Ectodermal cell (in vitro differentiated cells): Measurements from ENCODE around the gene GAPT.

Experiments
- H3K27ac ChIP-seq: 2 replicates; pipeline ENCODE4 v1.7.0; 2013; ENCODE audit warnings: mild to moderate bottlenecking, low read depth, low read length; ENCODE audit not compliant: insufficient read depth, poor library complexity, severe bottlenecking
- H3K27me3 ChIP-seq: 2 replicates; pipeline ENCODE4 v1.7.0; 2013; ENCODE audit warnings: mild to moderate bottlenecking, low read length; ENCODE audit not compliant: insufficient read depth, control insufficient read depth, poor library complexity, severe bottlenecking
- H3K36me3 ChIP-seq: one replicate; pipeline ENCODE4 v1.7.0; 2013; ENCODE audit warnings: low read length; ENCODE audit not compliant: control insufficient read depth, insufficient read depth
- H3K4me1 ChIP-seq: one replicate; pipeline ENCODE4 v1.7.0; 2013; ENCODE audit warnings: low read length; ENCODE audit not compliant: control insufficient read depth, insufficient read depth
- H3K4me3 ChIP-seq: 2 replicates; pipeline ENCODE4 v1.7.0; 2013; ENCODE audit warnings: low read depth, low read length, control low read depth; ENCODE audit not compliant: insufficient read depth
- H3K9me3 ChIP-seq: 2 replicates; pipeline ENCODE4 v1.7.0; 2013; ENCODE audit warnings: mild to moderate bottlenecking, low read length, moderate library complexity; ENCODE audit not compliant: control insufficient read depth
- WGBS, 2 experiments: methylation state at CpG; one replicate each; pipeline ENCODE4 v1.1.7; 2013; ENCODE audit warnings: missing lambda C conversion rate in 2 of 2; 5-methylcytosine and 5-hydroxymethylcytosine counted together

GAPT gene

GRCh38 chr5:58454025-58454424 is 37.2 kb upstream of the GAPT start:
- no peak overlapping the region for H3K27ac ChIP-seq
- H3K9me3 ChIP-seq, result no peaks in the 10 kb centered on the region
- H3K4me1 ChIP-seq, result no peaks in the 10 kb centered on the region
- H3K36me3 ChIP-seq, result peaks cover 12% of the 10 kb centered on the region
- peaks cover 12% of the 10 kb centered on the region for H3K27me3 ChIP-seq
- 83 to 91% methylated on average over 1 of the region's 1 CpG for whole genome bisulfite sequencing, 2 experiments
- H3K4me3 ChIP-seq, result no peak overlapping the region

- peaks cover 22% of the 10 kb centered on the region for H3K27me3 ChIP-seq
- 92 to 93% methylated on average over 5 of the region's 5 CpGs for WGBS, 2 experiments
- no peaks in the 10 kb centered on the region for H3K9me3 ChIP-seq
- H3K27ac ChIP-seq, result no peak overlapping the region
- peaks cover 12% of the 10 kb centered on the region for H3K36me3 ChIP-seq
- no peaks in the 10 kb centered on the region for H3K4me1 ChIP-seq
- no peak overlapping the region for H3K4me3 ChIP-seq
Measured at GRCh38 chr5:58455066-58455465, 36.2 kb upstream of the GAPT start.

- 93 to 95% methylated on average over 5 of the region's 5 CpGs for WGBS, 2 experiments
- Histone ChIP-seq H3K27ac (no peak overlapping the region), H3K4me3 (no peak overlapping the region), H3K4me1 (no peaks in the 10 kb centered on the region), H3K27me3 (peaks cover 22% of the 10 kb centered on the region), H3K36me3 (peaks cover 12% of the 10 kb centered on the region), H3K9me3 (no peaks in the 10 kb centered on the region)
Measured at GRCh38 chr5:58455480-58455879, 35.8 kb upstream of the GAPT start.

- H3K27me3 ChIP-seq, result peaks cover 22% of the 10 kb centered on the region
- H3K27ac ChIP-seq, result no peak overlapping the region
- WGBS, 2 experiments, result 94% methylated on average over 3 of the region's 3 CpGs
- H3K4me3 ChIP-seq, result no peak overlapping the region
- peaks cover 12% of the 10 kb centered on the region for H3K36me3 ChIP-seq
- no peaks in the 10 kb centered on the region for H3K4me1 ChIP-seq
- no peaks in the 10 kb centered on the region for H3K9me3 ChIP-seq
Measured at GRCh38 chr5:58456026-58456425, 35.2 kb upstream of the GAPT start.

- WGBS, 2 experiments, result no CpG with 5 or more reads among the region's 1 CpG
- Histone ChIP-seq H3K27me3 (peaks cover 22% of the 10 kb centered on the region), H3K27ac (no peak overlapping the region), H3K36me3 (peaks cover 12% of the 10 kb centered on the region), H3K4me1 (no peaks in the 10 kb centered on the region), H3K9me3 (no peaks in the 10 kb centered on the region), H3K4me3 (no peak overlapping the region)
Measured at GRCh38 chr5:58456486-58456885, 34.7 kb upstream of the GAPT start.

GRCh38 chr5:58457050-58457449 is 34.2 kb upstream of the GAPT start:
- Histone ChIP-seq H3K36me3 (peaks cover 12% of the 10 kb centered on the region), H3K4me3 (no peak overlapping the region), H3K27me3 (peaks cover 22% of the 10 kb centered on the region), H3K27ac (no peak overlapping the region), H3K9me3 (no peaks in the 10 kb centered on the region), H3K4me1 (no peaks in the 10 kb centered on the region)
- WGBS, 2 experiments, result 92 to 96% methylated on average over 4 of the region's 4 CpGs

GRCh38 chr5:58458141-58458742 is 33.0 kb upstream of the GAPT start:
- H3K4me3 ChIP-seq, result peak overlapping the region; percentile 66
- no peak overlapping the region for H3K27ac ChIP-seq
- peaks cover 22% of the 10 kb centered on the region for H3K27me3 ChIP-seq
- H3K9me3 ChIP-seq, result no peaks in the 10 kb centered on the region
- H3K36me3 ChIP-seq, result peaks cover 12% of the 10 kb centered on the region
- WGBS, 2 experiments, result 70 to 79% methylated on average over 4 to 7 of the region's 7 CpGs
- H3K4me1 ChIP-seq, result no peaks in the 10 kb centered on the region

GRCh38 chr5:58458743-58459145 is 32.5 kb upstream of the GAPT start:
- WGBS, 2 experiments, result 32 to 34% methylated on average over 8 to 9 of the region's 9 CpGs
- Histone ChIP-seq H3K4me1 (no peaks in the 10 kb centered on the region), H3K9me3 (no peaks in the 10 kb centered on the region), H3K27ac (no peak overlapping the region), H3K36me3 (peaks cover 12% of the 10 kb centered on the region), H3K27me3 (peaks cover 22% of the 10 kb centered on the region), H3K4me3 (peak overlapping the region; percentile 66)

GRCh38 chr5:58459146-58460001 is 31.9 kb upstream of the GAPT start:
- Histone ChIP-seq H3K27me3 (peaks cover 22% of the 10 kb centered on the region), H3K9me3 (no peaks in the 10 kb centered on the region), H3K36me3 (peaks cover 12% of the 10 kb centered on the region), H3K4me3 (peak overlapping the region; percentile 66), H3K27ac (no peak overlapping the region), H3K4me1 (no peaks in the 10 kb centered on the region)
- 1% methylated on average over 57 of the region's 57 CpGs for WGBS, 2 experiments

- Histone ChIP-seq H3K27ac (no peak within 1 kb of the TSS), H3K27me3 (peaks cover 22% of the 10 kb centered on the region), H3K4me3 (peak within 1 kb of the TSS; percentile 66), H3K9me3 (no peaks in the 10 kb centered on the region), H3K4me1 (no peaks in the 10 kb centered on the region), H3K36me3 (peaks cover 6% of the 10 kb centered on the region)
- 0 to 1% methylated on average over 89 of the region's 89 CpGs for WGBS, 2 experiments
Measured at GRCh38 chr5:58460002-58460731, 31.1 kb upstream of the GAPT start, which contains the start of gene PLK2. TSS of gene PLK2 (minus strand) at chr5:58460086. CDS start at chr5:58459959, 127 bp downstream.
